Activated CD8-positive, alpha-beta T cell treated with anti-CD3 and anti-CD28 coated beads, Interleukin-2, amount 10 ng/mL, durations not matched to agents 7 days and 5 days (primary cell): Measurements from ENCODE around the gene MAPK11. TPM values are rescaled to one million over a fixed set of nuclear protein-coding genes. Genes with fewer than 3 reads are reported as not detected.

ENCODE experiments used
- ATAC-seq: fragments of 150-1000 bp; cut with Tn5 transposase; one replicate; pipeline ENCODE4 v1.10.0; 2021; ENCODE audit warnings: moderate library complexity
- CTCF ChIA-PET: fragments of 350-600 bp; sonication (Branson Sonifier 250); formaldehyde crosslinking; loops from one replicate; lab custom pipeline; 2021; ENCODE audit warnings: antibody characterized with exemption; lab: Charles Lee
- POLR2A ChIA-PET: fragments of 350-600 bp; sonication (Branson Sonifier 250); formaldehyde crosslinking; loops from one replicate; lab custom pipeline; 2021; ENCODE audit warnings: antibody characterized with exemption; lab: Charles Lee
- DNase-seq: peaks from one replicate; pipeline ENCODE4 v3.0.0-alpha.2; 2020
- H3K27ac Mint-ChIP-seq: one replicate; pipeline ENCODE4 v1.8.0; 2021; ENCODE audit warnings: mild to moderate bottlenecking, mixed read lengths
- H3K27me3 Mint-ChIP-seq: one replicate; pipeline ENCODE4 v1.8.0; 2021; ENCODE audit warnings: low read depth, mixed read lengths
- H3K36me3 Mint-ChIP-seq: one replicate; pipeline ENCODE4 v1.8.0; 2021; ENCODE audit warnings: low read depth, mixed read lengths
- H3K4me1 Mint-ChIP-seq: one replicate; pipeline ENCODE4 v1.8.0; 2021; ENCODE audit warnings: low read depth, mixed read lengths
- H3K4me3 Mint-ChIP-seq: one replicate; pipeline ENCODE4 v1.8.0; 2021; ENCODE audit warnings: mild to moderate bottlenecking, mixed read lengths
- H3K9me3 Mint-ChIP-seq: one replicate; pipeline ENCODE4 v1.8.0; 2022; ENCODE audit warnings: mixed read lengths; ENCODE audit not compliant: insufficient read depth
- total RNA-seq, 2 experiments: library from RNA; stranded (reverse); gene quantifications; one replicate each; pipeline ENCODE4 v1.2.3, GENCODE V29; 2021

MAPK11 gene
- total RNA-seq, 2 experiments from 2014 or later: 10.4 to 11.8 TPM

GRCh38 chr22:50222508-50222907 lies 47.7 kb downstream of the MAPK11 start:
- H3K9me3 Mint-ChIP-seq: no peaks in the 10 kb centered on the region
- H3K4me1 Mint-ChIP-seq: no peaks in the 10 kb centered on the region
- no peak for DNase-seq
- no peaks in the 10 kb centered on the region for H3K27me3 Mint-ChIP-seq
- H3K27ac Mint-ChIP-seq: no peak overlapping the region
- no peak for ATAC-seq
- peaks cover 33% of the 10 kb centered on the region for H3K36me3 Mint-ChIP-seq
- ChIA-PET POLR2A (no interaction called here), CTCF (no interaction called here)
- H3K4me3 Mint-ChIP-seq: no peak overlapping the region

- ChIA-PET POLR2A (no interaction called here), CTCF (no interaction called here)
- no peaks in the 10 kb centered on the region for H3K4me1 Mint-ChIP-seq
- no peaks in the 10 kb centered on the region for H3K9me3 Mint-ChIP-seq
- no peaks in the 10 kb centered on the region for H3K27me3 Mint-ChIP-seq
- DNase-seq: no peak
- no peak overlapping the region for H3K27ac Mint-ChIP-seq
- no peak overlapping the region for H3K4me3 Mint-ChIP-seq
- H3K36me3 Mint-ChIP-seq: peaks cover 33% of the 10 kb centered on the region
- no peak for ATAC-seq
Observed at GRCh38 chr22:50221410-50222300, 48.5 kb downstream of the MAPK11 start.

GRCh38 chr22:50220603-50221409 lies 49.4 kb downstream of the MAPK11 start:
- no peak overlapping the region for H3K27ac Mint-ChIP-seq
- no peaks in the 10 kb centered on the region for H3K27me3 Mint-ChIP-seq
- ChIA-PET CTCF (no interaction called here), POLR2A (no interaction called here)
- H3K4me3 Mint-ChIP-seq: no peak overlapping the region
- no peaks in the 10 kb centered on the region for H3K4me1 Mint-ChIP-seq
- no peak for ATAC-seq
- peaks cover 35% of the 10 kb centered on the region for H3K36me3 Mint-ChIP-seq
- DNase-seq: no peak
- H3K9me3 Mint-ChIP-seq: no peaks in the 10 kb centered on the region

GRCh38 chr22:50219800-50220602 lies 50.2 kb downstream of the MAPK11 start:
- Mint-ChIP-seq H3K27ac (no peak overlapping the region), H3K4me1 (no peaks in the 10 kb centered on the region), H3K36me3 (peaks cover 38% of the 10 kb centered on the region), H3K4me3 (no peak overlapping the region), H3K27me3 (no peaks in the 10 kb centered on the region), H3K9me3 (no peaks in the 10 kb centered on the region)
- DNase-seq (no peak), ATAC-seq (no peak)
- CTCF ChIA-PET: no interaction called here
- POLR2A ChIA-PET: no interaction called here

GRCh38 chr22:50218996-50219727 lies 51.0 kb downstream of the MAPK11 start:
- ATAC-seq (no peak), DNase-seq (no peak)
- H3K4me3 Mint-ChIP-seq: no peak overlapping the region
- POLR2A ChIA-PET: no interaction called here
- H3K27ac Mint-ChIP-seq: no peak overlapping the region
- H3K4me1 Mint-ChIP-seq: peaks cover 3% of the 10 kb centered on the region
- CTCF ChIA-PET: no interaction called here
- H3K27me3 Mint-ChIP-seq: no peaks in the 10 kb centered on the region
- H3K9me3 Mint-ChIP-seq: no peaks in the 10 kb centered on the region
- H3K36me3 Mint-ChIP-seq: peaks cover 39% of the 10 kb centered on the region

GRCh38 chr22:50218153-50218995 lies 51.8 kb downstream of the MAPK11 start:
- no peak overlapping the region for H3K4me3 Mint-ChIP-seq
- DNase-seq: no peak
- H3K4me1 Mint-ChIP-seq: peaks cover 3% of the 10 kb centered on the region
- no peaks in the 10 kb centered on the region for H3K27me3 Mint-ChIP-seq
- no peak for ATAC-seq
- no peaks in the 10 kb centered on the region for H3K9me3 Mint-ChIP-seq
- H3K36me3 Mint-ChIP-seq: peaks cover 38% of the 10 kb centered on the region
- ChIA-PET CTCF (no interaction called here), POLR2A (interaction anchor here (0.7 kb wide), 1 partner anchor 27 kb away, joined by 3 read pairs; no protein-coding TSS in a partner anchor)
- no peak overlapping the region for H3K27ac Mint-ChIP-seq

- H3K27me3 Mint-ChIP-seq: no peaks in the 10 kb centered on the region
- CTCF ChIA-PET: no interaction called here
- no peak for DNase-seq
Observed at GRCh38 chr22:50217543-50218152, 52.5 kb downstream of the MAPK11 start.

GRCh38 chr22:50216684-50217520 lies 53.3 kb downstream of the MAPK11 start:
- Mint-ChIP-seq H3K4me1 (peaks cover 3% of the 10 kb centered on the region), H3K27ac (no peak overlapping the region), H3K27me3 (no peaks in the 10 kb centered on the region), H3K9me3 (no peaks in the 10 kb centered on the region), H3K4me3 (no peak overlapping the region), H3K36me3 (peaks cover 43% of the 10 kb centered on the region)
- POLR2A ChIA-PET: no interaction called here
- DNase-seq: no peak
- CTCF ChIA-PET: no interaction called here
- no peak for ATAC-seq

More at GRCh38 chr22:50217543-50218152, 52.5 kb downstream of the MAPK11 start:
- Mint-ChIP-seq H3K36me3 (peaks cover 39% of the 10 kb centered on the region), H3K4me3 (no peak overlapping the region), H3K4me1 (peaks cover 3% of the 10 kb centered on the region), H3K27ac (no peak overlapping the region), H3K9me3 (no peaks in the 10 kb centered on the region)
- POLR2A ChIA-PET: interaction anchor here (0.7 kb wide), 1 partner anchor 26 kb away, joined by 3 read pairs; no protein-coding TSS in a partner anchor
- ATAC-seq: no peak

- peaks cover 3% of the 10 kb centered on the region for H3K4me1 Mint-ChIP-seq
- H3K27me3 Mint-ChIP-seq: no peaks in the 10 kb centered on the region
Observed at GRCh38 chr22:50216055-50216683, 54.0 kb downstream of the MAPK11 start.

More at GRCh38 chr22:50216055-50216683, 54.0 kb downstream of the MAPK11 start:
- DNase-seq (no peak), ATAC-seq (no peak)
- H3K9me3 Mint-ChIP-seq: no peaks in the 10 kb centered on the region
- H3K36me3 Mint-ChIP-seq: peaks cover 44% of the 10 kb centered on the region
- ChIA-PET POLR2A (no interaction called here), CTCF (no interaction called here)
- no peak overlapping the region for H3K27ac Mint-ChIP-seq
- no peak overlapping the region for H3K4me3 Mint-ChIP-seq
